Mononuclear cell (primary cell): ENCODE measurements around the gene CYB561D1. TPM values are rescaled to one million over a fixed set of nuclear protein-coding genes. Genes with fewer than 3 reads are reported as not detected.

Experiments used
- H3K27me3 ChIP-seq: 2 replicates; pipeline ENCODE4 v1.6.0; 2011; ENCODE audit warnings: low read length, control low read depth; ENCODE audit not compliant: insufficient read depth
- H3K4me1 ChIP-seq: 2 replicates; pipeline ENCODE4 v1.5.1; 2011; ENCODE audit warnings: mild to moderate bottlenecking, low read length, control low read depth; ENCODE audit not compliant: insufficient read depth
- H3K4me3 ChIP-seq: 2 replicates; pipeline ENCODE4 v1.5.1; 2011; ENCODE audit warnings: mild to moderate bottlenecking, low read length, moderate library complexity
- H3K9me3 ChIP-seq: 2 replicates; pipeline ENCODE4 v1.5.1; 2011; ENCODE audit warnings: low read depth, mild to moderate bottlenecking, control low read depth, low read length
- total RNA-seq: library from RNA; depleted of rRNA; stranded (reverse); fragments of >200 nt; gene quantifications from one replicate; pipeline ENCODE4 v1.2.3, GENCODE V29; 2012

Gene CYB561D1
- total RNA-seq, 1 donor, result 7.9 TPM

DNA sequence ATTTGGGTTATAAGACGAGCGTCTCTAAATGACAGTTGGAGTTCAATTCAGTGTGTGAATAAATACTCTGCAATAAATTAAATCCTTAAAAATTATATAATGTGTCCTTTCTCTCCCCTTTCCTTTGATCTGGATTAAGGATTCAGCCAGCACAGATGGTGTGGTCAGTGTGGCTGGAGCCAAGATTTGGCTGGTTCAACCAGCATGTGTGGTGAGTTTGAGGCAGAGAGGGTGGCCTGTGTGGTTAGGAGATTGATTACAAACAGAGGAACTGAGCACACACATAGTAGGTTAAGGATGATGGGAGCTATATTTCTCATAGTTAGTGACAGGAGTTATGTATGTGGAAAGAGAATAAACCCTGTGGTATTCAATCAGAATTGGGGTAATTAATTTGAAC is 29.8 kb downstream of the CYB561D1 start:
- no peaks in the 10 kb centered on the region for H3K9me3 ChIP-seq
- H3K27me3 ChIP-seq, result no peaks in the 10 kb centered on the region
- H3K4me1 ChIP-seq, result no peaks in the 10 kb centered on the region
- H3K4me3 ChIP-seq, result no peak overlapping the region

DNA sequence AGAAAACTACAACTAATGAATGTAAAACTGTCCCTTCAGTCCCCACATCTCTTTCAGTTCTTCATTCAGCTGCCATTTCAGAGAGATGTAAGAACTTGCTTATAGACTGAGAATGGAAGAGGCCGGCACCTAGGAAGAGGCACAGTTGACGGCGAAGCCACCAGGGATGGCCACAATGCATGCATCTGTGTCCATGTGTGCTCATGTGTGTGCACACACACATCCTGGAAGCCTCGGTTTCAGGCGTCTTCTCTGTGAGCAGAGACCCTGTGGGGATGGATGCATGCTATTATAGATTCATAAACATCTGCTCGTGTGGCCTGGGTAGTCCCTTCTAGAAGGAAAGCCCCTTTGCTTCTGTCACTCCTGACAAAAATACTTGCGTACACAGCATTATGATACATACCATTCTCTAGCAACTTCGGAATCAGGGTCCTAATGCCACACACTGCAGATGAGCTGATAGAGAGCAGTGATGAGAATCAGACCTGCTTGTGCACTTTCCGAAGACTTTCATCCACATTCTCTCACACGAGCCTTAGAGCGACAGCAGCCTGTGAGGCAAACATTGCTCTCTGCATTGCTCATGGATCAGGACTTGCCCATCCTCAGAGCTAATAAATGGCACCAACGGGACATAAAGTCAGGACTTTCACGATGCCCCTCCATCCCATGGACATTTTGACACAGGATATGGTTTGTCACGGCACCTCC is 33.4 kb downstream of the CYB561D1 start:
- Histone ChIP-seq H3K27me3 (no peaks in the 10 kb centered on the region), H3K4me3 (no peak overlapping the region), H3K9me3 (no peaks in the 10 kb centered on the region), H3K4me1 (peaks cover 12% of the 10 kb centered on the region)

DNA sequence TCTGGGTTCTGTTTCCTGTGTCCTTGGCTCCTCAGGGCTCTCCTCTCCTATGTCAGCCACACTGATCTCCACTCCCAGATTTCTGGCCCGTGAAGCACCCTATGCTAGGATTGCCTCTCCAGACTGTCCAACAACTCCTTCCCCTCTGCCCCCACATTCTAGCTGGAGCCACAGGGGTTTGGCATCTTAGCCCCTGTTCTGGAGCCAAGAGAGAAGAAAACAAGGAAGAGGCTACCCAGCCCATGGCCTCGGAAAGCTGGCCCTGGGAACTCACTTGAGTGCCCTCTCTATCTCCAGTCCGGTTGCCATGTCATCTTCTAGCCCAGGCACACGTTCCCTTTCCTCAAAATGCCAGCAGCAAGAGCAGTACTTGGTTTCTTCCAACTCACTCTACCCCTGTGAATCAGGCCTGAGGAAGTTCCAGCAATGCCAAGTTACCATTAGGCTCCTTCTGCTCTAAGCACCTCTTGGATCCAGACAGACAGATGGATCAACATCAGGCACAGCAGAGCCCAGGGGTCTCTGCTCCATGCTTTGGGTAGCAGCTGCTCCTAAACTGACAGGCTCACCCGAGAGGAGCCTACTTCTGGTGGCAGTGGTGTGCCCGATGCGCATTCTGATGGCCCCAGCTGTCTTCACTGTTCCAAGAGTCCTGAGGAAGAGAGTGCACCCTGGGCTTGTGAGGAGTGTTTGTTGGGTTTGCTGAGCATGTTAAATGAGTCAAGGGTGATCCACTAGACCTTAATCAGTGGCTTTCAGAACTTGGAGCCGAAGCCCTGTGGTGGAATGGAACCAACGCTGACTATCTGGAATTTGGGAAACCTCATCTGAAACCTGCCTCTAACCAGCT is 34.2 kb downstream of the CYB561D1 start:
- Histone ChIP-seq H3K9me3 (no peaks in the 10 kb centered on the region), H3K4me1 (peaks cover 19% of the 10 kb centered on the region), H3K4me3 (no peak overlapping the region), H3K27me3 (no peaks in the 10 kb centered on the region)

DNA sequence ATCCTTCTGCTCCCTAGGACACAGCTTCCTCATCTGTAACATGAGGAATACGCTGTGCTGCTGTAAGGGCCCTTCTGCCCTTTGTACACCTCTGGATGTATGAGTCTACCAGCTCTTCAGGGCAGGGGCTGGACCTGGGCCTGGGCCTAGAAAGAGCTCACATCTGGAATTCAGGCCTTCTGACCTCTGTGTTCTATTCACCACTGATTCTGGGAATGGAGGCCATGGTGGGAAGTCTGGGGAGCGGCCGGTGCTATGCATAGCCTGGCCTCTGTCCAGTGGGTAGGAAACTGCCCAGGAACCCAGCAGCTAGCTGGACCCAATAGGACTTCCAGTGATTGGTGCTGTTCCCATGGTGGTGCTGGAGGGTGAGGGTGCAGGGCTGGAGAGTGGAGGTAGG is 34.8 kb downstream of the CYB561D1 start:
- H3K4me3 ChIP-seq, result no peak overlapping the region
- no peaks in the 10 kb centered on the region for H3K27me3 ChIP-seq
- no peaks in the 10 kb centered on the region for H3K9me3 ChIP-seq
- peaks cover 19% of the 10 kb centered on the region for H3K4me1 ChIP-seq

DNA sequence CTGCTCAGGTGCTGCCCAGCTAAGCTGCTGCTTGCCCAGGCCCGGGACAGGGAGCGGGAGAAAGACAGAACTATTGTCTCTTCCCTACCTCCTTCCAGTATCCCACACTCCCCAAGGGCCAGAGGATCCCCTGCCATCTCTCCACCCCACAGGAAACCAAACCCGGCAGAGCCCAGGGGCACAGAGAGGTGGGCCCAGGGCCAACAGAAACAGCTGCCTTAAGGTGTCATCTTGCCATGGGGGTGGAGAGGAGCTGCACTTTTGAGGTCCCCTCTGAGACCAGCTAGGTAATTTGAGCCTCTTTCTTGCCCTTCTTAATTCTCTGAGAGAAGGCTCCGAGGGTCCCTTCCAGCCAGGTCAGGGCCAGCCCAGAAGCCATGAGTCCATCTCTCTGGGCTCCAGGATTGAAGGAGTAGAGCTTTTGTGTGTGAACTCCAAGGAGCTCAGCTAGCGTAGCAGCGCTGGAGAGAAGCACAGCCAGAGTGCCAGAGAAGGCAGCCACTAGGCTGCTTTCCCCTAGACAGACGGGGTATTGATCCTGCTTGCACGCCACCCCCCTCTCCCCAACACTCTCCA is 36.1 kb downstream of the CYB561D1 start:
- Histone ChIP-seq H3K4me1 (peaks cover 19% of the 10 kb centered on the region), H3K27me3 (no peaks in the 10 kb centered on the region), H3K9me3 (no peaks in the 10 kb centered on the region), H3K4me3 (no peak overlapping the region)

DNA sequence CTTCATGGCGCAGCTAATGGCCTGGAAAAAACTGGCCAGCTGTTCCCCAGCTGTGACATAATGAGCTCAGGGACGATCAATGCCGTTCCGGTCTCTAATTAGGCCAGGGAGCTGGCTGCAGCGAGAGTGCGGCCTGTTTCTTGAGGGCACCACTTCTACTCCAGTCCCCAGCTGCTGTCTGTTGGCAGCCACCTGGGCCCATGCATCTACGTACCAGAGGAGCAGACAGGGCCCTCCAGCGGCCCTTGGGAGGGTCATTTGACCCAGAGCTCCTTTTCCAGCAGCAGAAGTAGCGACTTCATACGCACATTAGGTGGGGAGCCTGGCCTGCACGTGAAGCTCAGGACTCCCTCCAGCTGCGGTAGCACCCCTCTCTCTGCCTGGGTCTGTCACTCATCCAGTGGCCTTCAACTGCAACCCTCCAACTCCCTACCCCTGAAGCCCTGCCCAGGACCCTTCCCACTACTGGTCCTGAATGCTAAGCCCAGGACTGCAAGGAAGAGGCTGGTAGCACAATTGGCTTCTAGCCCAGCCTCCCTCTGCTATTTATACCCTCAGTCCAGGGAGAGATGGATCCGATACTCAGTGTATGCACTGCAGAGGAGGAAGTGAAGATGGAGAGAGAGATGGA is 36.7 kb downstream of the CYB561D1 start:
- H3K4me3 ChIP-seq, result no peak overlapping the region
- no peaks in the 10 kb centered on the region for H3K27me3 ChIP-seq
- peaks cover 19% of the 10 kb centered on the region for H3K4me1 ChIP-seq
- no peaks in the 10 kb centered on the region for H3K9me3 ChIP-seq

DNA sequence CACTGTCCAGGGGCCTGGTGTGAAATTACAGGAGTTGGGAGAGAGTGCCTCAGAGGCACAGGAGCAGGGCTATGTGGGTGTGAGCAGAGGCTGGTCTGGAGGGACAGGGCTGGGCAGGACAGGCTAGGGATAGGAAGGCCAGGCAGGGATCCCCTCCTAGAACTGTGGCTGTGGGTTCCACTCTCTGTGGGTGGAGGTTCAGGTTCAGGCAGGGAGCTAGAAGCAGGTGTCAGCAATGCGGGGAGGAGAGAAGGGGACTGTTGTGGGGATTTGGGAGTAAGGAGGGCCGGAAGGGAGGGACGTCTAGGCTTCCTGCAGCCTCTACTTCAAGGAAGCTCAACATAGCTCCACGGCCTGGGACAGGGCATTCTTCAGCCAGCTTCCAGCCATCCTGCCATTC is 37.5 kb downstream of the CYB561D1 start:
- no peaks in the 10 kb centered on the region for H3K9me3 ChIP-seq

DNA sequence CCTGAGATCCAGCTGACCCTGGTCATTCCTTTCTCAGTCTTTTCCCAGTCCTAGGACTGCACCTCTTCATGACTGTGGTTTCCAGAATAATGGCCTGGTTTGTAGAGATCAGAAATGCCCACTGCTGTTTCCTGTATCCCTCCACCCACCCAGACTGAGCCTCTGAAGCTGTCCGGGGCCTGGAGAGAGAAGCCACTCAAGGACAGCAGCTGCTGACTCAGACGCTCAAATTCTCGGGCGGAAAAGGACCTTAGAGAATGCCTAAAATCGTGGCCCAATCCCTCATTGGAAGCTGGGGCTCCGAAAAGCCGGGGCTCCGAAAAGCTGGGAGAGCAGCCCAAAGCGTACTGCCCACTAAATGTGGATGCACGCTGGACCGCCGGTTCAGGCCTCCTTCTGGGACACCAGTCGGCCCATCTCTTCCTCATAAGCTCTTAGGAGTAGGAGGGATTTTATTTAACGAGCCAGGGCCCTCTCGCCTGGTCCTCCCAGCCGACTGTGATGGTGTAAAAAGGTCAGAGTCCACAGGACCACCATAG is 38.0 kb downstream of the CYB561D1 start:
- no peak overlapping the region for H3K4me3 ChIP-seq
- H3K27me3 ChIP-seq, result no peaks in the 10 kb centered on the region
- H3K9me3 ChIP-seq, result no peaks in the 10 kb centered on the region
- peaks cover 19% of the 10 kb centered on the region for H3K4me1 ChIP-seq

More for the DNA sequence above, 37.5 kb downstream of the CYB561D1 start:
- no peaks in the 10 kb centered on the region for H3K27me3 ChIP-seq
- no peak overlapping the region for H3K4me3 ChIP-seq
- H3K4me1 ChIP-seq, result peaks cover 19% of the 10 kb centered on the region

DNA sequence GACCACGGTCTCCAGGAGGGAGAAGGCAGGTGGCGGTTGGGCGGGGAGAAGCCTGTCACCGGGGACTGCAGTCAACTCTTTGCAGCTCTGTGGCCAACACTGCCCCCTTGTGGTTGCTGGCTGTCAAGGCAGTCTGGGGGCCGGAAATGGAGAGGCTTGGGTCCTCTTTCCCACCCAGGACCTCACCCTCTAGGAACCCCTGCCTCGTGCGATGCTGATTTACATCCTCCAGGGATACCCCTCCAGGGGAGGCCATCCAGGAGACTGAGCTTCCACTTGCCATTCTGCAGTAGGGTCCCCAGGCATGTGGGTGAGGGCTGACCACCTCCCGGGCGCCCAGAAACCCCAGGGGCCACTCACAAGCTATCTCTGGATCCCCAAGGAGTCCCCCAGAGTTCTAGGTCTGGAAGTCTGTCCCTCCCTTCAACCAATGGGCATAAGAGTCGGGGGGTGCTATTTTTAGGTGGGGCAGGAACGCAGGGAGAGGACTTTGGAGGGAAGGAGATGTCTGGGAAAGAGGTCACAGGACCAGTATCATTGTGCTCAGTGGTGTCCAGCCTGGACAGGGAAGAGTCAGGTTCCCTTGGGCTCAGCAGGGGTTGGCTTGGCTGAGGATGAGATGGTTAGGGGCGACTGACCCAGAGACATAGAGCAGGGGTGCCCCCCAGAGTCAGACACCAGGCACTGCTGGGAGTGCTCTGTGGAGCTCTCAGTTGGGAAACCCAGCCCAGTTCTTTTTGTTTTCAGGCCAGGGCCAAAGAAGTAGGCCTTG is 38.7 kb downstream of the CYB561D1 start:
- H3K4me3 ChIP-seq, result no peak overlapping the region
- H3K9me3 ChIP-seq, result no peaks in the 10 kb centered on the region
- H3K4me1 ChIP-seq, result peaks cover 19% of the 10 kb centered on the region
- no peaks in the 10 kb centered on the region for H3K27me3 ChIP-seq

DNA sequence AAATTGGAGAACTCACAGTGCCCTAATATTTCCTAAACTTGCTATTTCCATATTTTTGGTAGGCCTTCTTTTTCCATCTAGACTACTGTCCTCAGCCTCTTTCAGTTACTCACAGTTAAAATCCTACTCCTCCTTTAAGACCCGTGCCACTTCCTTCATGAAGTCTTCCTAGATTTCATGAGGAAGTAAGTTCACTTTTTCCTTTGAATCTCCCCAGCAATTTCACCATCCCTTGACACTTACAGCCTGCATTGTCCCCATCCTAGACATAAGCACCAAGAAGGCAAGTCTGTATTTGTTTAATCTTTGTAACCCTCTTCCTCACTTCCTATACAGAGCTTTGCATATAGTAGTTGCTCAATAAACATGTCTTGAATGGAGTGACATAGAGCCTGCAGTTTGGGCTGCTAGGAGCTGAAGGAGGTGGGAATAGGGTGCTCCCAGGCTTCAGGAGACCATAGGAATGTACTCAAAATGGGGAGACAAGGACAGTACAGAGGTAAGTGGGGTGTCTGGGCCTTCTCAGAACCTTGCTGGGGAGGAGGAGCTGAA is 40.5 kb downstream of the CYB561D1 start:
- peaks cover 19% of the 10 kb centered on the region for H3K4me1 ChIP-seq
- no peaks in the 10 kb centered on the region for H3K27me3 ChIP-seq
- no peaks in the 10 kb centered on the region for H3K9me3 ChIP-seq
- no peak overlapping the region for H3K4me3 ChIP-seq

DNA sequence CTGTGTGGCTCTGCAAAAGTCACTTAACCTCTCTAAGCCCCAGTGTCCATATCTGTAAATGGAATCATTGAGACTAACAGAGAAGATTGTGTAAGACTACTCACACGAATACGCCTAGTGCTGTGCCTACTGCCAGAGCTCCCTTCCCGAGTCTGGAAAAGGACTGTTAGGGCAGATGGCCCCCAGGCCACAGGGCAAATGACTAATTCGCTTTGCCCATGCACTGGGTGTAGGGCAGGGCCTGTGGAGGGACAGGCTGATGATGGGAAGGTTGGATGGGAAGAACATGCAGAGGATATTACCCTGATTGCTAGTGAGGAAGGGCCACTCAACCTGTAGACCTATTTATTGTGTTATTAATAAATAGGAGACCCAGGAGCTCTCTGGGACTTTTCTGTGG is 41.6 kb downstream of the CYB561D1 start:
- Histone ChIP-seq H3K4me3 (no peak overlapping the region), H3K4me1 (peaks cover 19% of the 10 kb centered on the region), H3K27me3 (no peaks in the 10 kb centered on the region), H3K9me3 (no peaks in the 10 kb centered on the region)

DNA sequence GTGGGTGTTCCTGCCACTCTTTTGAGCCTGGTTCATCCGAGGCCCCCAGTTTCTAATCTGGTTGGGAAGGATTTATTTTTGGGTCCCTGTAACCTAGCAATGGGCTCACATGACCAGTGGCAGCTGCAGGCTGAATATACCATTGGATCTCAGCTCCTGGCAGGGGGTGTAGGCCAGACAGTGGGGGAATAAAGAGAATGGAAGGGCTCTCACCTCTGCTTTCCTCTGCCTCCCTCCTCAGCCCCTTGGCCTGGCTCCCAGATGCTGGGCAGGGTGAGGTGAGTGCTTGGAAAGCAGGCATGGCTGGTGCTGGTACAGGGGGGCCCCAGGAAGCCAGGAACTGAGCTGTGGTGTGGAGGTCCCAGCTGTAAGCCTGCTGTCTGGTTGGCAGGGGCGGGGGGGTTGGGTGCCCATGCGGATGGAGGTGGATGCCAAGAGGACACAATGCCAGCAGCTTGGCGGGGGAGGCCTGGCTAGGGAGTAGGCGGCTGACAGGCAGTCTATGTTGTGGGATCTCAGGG is 42.1 kb downstream of the CYB561D1 start:
- Histone ChIP-seq H3K27me3 (no peaks in the 10 kb centered on the region), H3K9me3 (no peaks in the 10 kb centered on the region), H3K4me3 (no peak overlapping the region), H3K4me1 (peaks cover 19% of the 10 kb centered on the region)

DNA sequence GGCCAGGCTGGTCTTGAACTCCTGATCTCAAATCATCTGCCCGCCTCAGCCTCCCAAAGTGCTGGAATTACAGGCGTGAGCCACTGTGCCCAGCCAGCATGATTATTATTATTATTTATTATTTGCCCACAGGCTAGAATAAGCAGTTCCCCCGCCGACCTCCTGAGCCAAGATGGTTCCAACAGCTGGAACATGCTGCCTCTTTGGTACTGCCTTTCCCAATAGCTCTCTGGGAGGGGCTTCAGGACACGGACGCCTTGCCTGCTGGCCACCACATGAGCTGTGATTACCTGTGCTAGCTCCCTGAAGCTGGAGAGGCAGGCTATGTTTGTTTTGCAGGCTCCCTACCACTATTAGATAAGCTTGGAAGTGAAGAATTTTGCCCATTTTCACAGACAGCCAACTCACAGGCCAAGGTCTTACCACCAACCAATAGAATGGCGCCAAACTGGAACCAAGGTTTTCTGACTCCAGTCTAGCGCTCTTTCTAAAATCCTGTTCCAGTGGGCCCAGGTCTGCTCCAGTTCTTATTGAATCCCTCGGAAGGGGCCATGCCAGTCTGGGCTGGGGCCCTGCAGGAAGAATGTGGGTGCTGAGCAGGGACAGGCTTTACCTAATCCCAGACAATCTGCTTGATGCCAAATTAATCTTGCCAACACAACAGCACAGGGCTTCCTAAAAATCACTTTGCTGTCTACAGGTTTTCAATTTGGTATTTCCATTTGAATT is 43.7 kb downstream of the CYB561D1 start:
- Histone ChIP-seq H3K4me3 (no peak overlapping the region), H3K4me1 (peaks cover 3% of the 10 kb centered on the region), H3K9me3 (no peaks in the 10 kb centered on the region), H3K27me3 (no peaks in the 10 kb centered on the region)
